Endothelial cell of umbilical vein (primary cell): ENCODE results near the gene OXTR. TPM values are rescaled to one million over a fixed set of nuclear protein-coding genes. Genes with fewer than 3 reads are reported as not detected.

Experiments
- BruUV-seq: library from RNA; stranded (reverse); fragments of 400-500 nt; replicated peaks from 2 replicates; lab custom pipeline; 2021; lab: Mats Ljungman, UMichigan
- CTCF ChIA-PET: fragments of 300-600, 350-600 bp; sonication (Branson Sonifier 250); formaldehyde crosslinking; loops from one replicate; lab custom pipeline; 2021; ENCODE audit warnings: antibody characterized with exemption, inconsistent platforms; lab: Charles Lee
- POLR2A ChIA-PET: fragments of 300-600, 350-600 bp; sonication (Branson Sonifier 250); formaldehyde crosslinking; loops from one replicate; lab custom pipeline; 2021; ENCODE audit warnings: antibody characterized with exemption, inconsistent platforms; lab: Charles Lee
- DNase-seq: peaks from one replicate; pipeline ENCODE4 v3.0.0-alpha.2; 2011; ENCODE audit warnings: low read depth, low spot score
- FAIRE-seq: peaks from 2 replicates; lab custom pipeline; 2011; peaks lifted over from hg19 to GRCh38; lab: Jason Lieb, UNC
- H2AFZ ChIP-seq: 2 replicates; pipeline ENCODE4 v1.6.0; 2012; ENCODE audit warnings: low read depth, low read length, control low read depth, inconsistent platforms
- H3K27ac ChIP-seq: 2 replicates; pipeline ENCODE4 v1.5.1; 2011; ENCODE audit warnings: low read depth, mild to moderate bottlenecking, control low read depth, low read length, moderate library complexity; ENCODE audit not compliant: insufficient read depth
- H3K27me3 ChIP-seq, 2 experiments: 2 replicates each; pipeline versions ENCODE4 v1.6.0 to v1.6.1; 2011; ENCODE audit warnings: low read length in 2 of 2, mixed read lengths in 1 of 2; ENCODE audit not compliant: control insufficient read depth in 2 of 2, insufficient read depth in 2 of 2
- H3K36me3 ChIP-seq, 2 experiments: 2 replicates in 1 of 2; 3 replicates in 1 of 2; pipeline ENCODE4 v1.5.1; 2011; ENCODE audit warnings: low read length in 2 of 2, mild to moderate bottlenecking in 1 of 2, moderate library complexity in 1 of 2; ENCODE audit not compliant: control insufficient read depth in 2 of 2, insufficient read depth in 2 of 2; ENCODE audit errors: extremely low read depth in 1 of 2
- H3K4me1 ChIP-seq: 3 replicates; pipeline ENCODE4 v1.5.1; 2011; ENCODE audit warnings: mild to moderate bottlenecking, low read length; ENCODE audit not compliant: control insufficient read depth, insufficient read depth; ENCODE audit errors: extremely low read depth
- H3K4me2 ChIP-seq: 2 replicates; pipeline ENCODE4 v1.6.1; 2011; ENCODE audit warnings: low read length, control low read depth, mixed read lengths; ENCODE audit not compliant: insufficient read depth
- H3K4me3 ChIP-seq, 3 experiments: fragments of 200-600 bp in 1 of 3; sonication (generic), shearing (Covaris generic) in 1 of 3; replicated peaks in 1 of 3; 2 replicates each; pipeline ENCODE4 v1.5.1; 2011 to 2016; ENCODE audit warnings: control low read depth in 3 of 3, low read length in 3 of 3, mild to moderate bottlenecking in 2 of 3, inconsistent platforms in 1 of 3, low read depth in 1 of 3, moderate library complexity in 1 of 3; ENCODE audit not compliant: insufficient read depth in 1 of 3
- H3K79me2 ChIP-seq: 2 replicates; pipeline ENCODE4 v1.6.0; 2012; ENCODE audit warnings: low read length, inconsistent platforms; ENCODE audit not compliant: control insufficient read depth, insufficient read depth
- H3K9ac ChIP-seq: replicated peaks from 2 replicates; pipeline ENCODE3; 2011; ENCODE audit warnings: low read length, control low read depth; ENCODE audit not compliant: insufficient read depth; ENCODE audit errors: extremely low read depth
- H3K9me1 ChIP-seq: replicated peaks from 3 replicates; pipeline ENCODE4 v1.6.0; 2011; ENCODE audit warnings: mild to moderate bottlenecking, low read length; ENCODE audit not compliant: control insufficient read depth, insufficient read depth; ENCODE audit errors: extremely low read depth
- H3K9me3 ChIP-seq: replicated peaks from 2 replicates; pipeline ENCODE4 v1.5.1; 2012; ENCODE audit warnings: low read length, inconsistent platforms; ENCODE audit not compliant: control insufficient read depth, insufficient read depth
- H4K20me1 ChIP-seq: replicated peaks from 2 replicates; pipeline ENCODE3; 2011; ENCODE audit warnings: mild to moderate bottlenecking, low read length; ENCODE audit not compliant: control insufficient read depth, insufficient read depth; ENCODE audit errors: extremely low read depth
- EZH2 ChIP-seq: IDR thresholded peaks from 2 replicates; pipeline ENCODE4 v1.6.1; 2012; ENCODE audit warnings: borderline replicate concordance, low read depth, mild to moderate bottlenecking, moderate library complexity, low read length, inconsistent platforms; ENCODE audit not compliant: severe bottlenecking
- FOS ChIP-seq: IDR thresholded peaks from 2 replicates; pipeline ENCODE4 v1.6.1; 2011; ENCODE audit warnings: mild to moderate bottlenecking, low read length, moderate library complexity, borderline replicate concordance; ENCODE audit not compliant: insufficient read depth
- GATA2 ChIP-seq: IDR thresholded peaks from 2 replicates; pipeline ENCODE4 v1.7.0; 2011; ENCODE audit warnings: low read depth, mild to moderate bottlenecking, moderate library complexity, mixed read lengths, low read length; ENCODE audit not compliant: insufficient read length, insufficient read depth
- JUN ChIP-seq: IDR thresholded peaks from 2 replicates; pipeline ENCODE4 v1.6.1; 2011; ENCODE audit warnings: borderline replicate concordance, low read depth; ENCODE audit not compliant: insufficient read length, insufficient read depth
- MYC ChIP-seq: IDR thresholded peaks from one replicate; pipeline ENCODE4 v1.6.1; 2011; ENCODE audit warnings: mild to moderate bottlenecking, low read depth, low read length
- POLR2AphosphoS5 ChIP-seq: IDR thresholded peaks from 2 replicates; pipeline ENCODE4 v1.6.1; 2012; ENCODE audit warnings: low read depth, mild to moderate bottlenecking, control low read depth, low read length, moderate library complexity; ENCODE audit not compliant: insufficient read depth
- dilution Hi-C: fragments of 300-500 bp; cut with MboI; formaldehyde crosslinking; loops from one replicate; pipeline ENCODE4 v1.15.0; 2019; ENCODE audit warnings: low sequenced_read_pairs; ENCODE audit not compliant: extremely low pct_ligation_motif_present
- intact Hi-C: fragments of 100-400 bp; cut with micrococcal nuclease; formaldehyde crosslinking; loops from one replicate; pipeline ENCODE4 v1.10.0; 2022
- polyA plus RNA-seq, 4 experiments: library from polyadenylated mRNA; depleted of rRNA in 3 of 4; stranded (reverse) in 3 of 4; unstranded in 1 of 4; fragments of >200 nt; gene quantifications; 2 replicates each; pipeline versions ENCODE4 v1.2.1 to v1.2.3, GENCODE V29; 2011 to 2012; ENCODE audit warnings: missing spikeins in 1 of 4
- total RNA-seq: library from RNA; stranded (reverse); gene quantifications from 2 replicates; pipeline ENCODE4 v1.2.3, GENCODE V29; 2021
- TF ChIP-seq, protein P1 (sequence below), 2 donors: IDR thresholded peaks; 1 replicate in 1 of 2; 2 replicates in 1 of 2; pipeline ENCODE4 v1.5.1; 2011; ENCODE audit warnings: low read length in 2 of 2, mild to moderate bottlenecking in 2 of 2, moderate library complexity in 2 of 2, control low read depth in 1 of 2, inconsistent platforms in 1 of 2, low read depth in 1 of 2; ENCODE audit not compliant: insufficient read depth in 1 of 2; ENCODE audit errors: extremely low read depth in 1 of 2
- TF ChIP-seq, protein P2 (sequence below): IDR thresholded peaks from 2 replicates; pipeline ENCODE4 v1.6.1; 2011; ENCODE audit not compliant: insufficient read depth, insufficient read length

Gene OXTR
- total and polyA plus RNA-seq, 2 donors (not counting 3 experiments of a cell fraction or from before 2014, with no cell fraction given), result 0.12 to 0.40 TPM

DNA sequence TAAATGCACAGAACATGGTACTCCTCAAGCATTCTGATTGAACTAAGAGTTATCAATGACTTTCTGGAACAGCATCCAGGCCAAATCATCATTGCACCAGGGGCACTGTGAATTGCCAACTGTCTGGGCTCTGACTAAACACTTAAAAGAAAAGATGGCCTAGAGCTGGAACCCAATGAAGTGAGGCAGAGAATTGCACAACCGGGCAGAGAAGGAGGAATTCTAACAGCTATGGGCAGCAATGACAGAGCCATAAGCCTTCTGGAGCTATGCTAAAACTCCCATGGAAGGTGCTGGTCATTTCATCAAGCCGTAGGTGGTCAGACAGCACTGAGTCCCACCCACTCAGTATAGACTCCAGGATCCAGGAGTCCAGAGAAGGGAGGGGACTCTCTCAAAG is 48.1 kb upstream of the OXTR start:
- Histone ChIP-seq H3K36me3 (no peaks in the 10 kb centered on the region), H4K20me1 (no peaks in the 10 kb centered on the region), H3K4me3 (no peak overlapping the region), H3K4me2 (no peak overlapping the region), H3K27me3 (no peaks in the 10 kb centered on the region), H3K9me3 (no peaks in the 10 kb centered on the region), H3K9me1 (no peaks in the 10 kb centered on the region), H3K4me1 (no peaks in the 10 kb centered on the region), H3K79me2 (no peaks in the 10 kb centered on the region), H3K27ac (no peak overlapping the region), H3K9ac (no peak overlapping the region), H2AFZ (no peak overlapping the region)
- ChIA-PET CTCF (interaction anchor here (1.6 kb wide), 1 partner anchor 48 kb away, joined by 4 read pairs; the partner anchor contains the start of gene OXTR), POLR2A (no interaction called here)
- dilution Hi-C loops (no loop called here), intact Hi-C loops (no loop called here)
- no peak for TF ChIP-seq POLR2AphosphoS5
- TF ChIP-seq, protein P1, sequence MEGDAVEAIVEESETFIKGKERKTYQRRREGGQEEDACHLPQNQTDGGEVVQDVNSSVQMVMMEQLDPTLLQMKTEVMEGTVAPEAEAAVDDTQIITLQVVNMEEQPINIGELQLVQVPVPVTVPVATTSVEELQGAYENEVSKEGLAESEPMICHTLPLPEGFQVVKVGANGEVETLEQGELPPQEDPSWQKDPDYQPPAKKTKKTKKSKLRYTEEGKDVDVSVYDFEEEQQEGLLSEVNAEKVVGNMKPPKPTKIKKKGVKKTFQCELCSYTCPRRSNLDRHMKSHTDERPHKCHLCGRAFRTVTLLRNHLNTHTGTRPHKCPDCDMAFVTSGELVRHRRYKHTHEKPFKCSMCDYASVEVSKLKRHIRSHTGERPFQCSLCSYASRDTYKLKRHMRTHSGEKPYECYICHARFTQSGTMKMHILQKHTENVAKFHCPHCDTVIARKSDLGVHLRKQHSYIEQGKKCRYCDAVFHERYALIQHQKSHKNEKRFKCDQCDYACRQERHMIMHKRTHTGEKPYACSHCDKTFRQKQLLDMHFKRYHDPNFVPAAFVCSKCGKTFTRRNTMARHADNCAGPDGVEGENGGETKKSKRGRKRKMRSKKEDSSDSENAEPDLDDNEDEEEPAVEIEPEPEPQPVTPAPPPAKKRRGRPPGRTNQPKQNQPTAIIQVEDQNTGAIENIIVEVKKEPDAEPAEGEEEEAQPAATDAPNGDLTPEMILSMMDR (IDR thresholded peaks at IDR 0.05; ENCODE audit: extremely low read depth in 1 of 2, insufficient read depth in 1 of 2, low read depth in 1 of 2, low read length in 2 of 2), result no peak
- TF ChIP-seq FOS, result no peak
- TF ChIP-seq GATA2, result no peak
- TF ChIP-seq, protein P2, sequence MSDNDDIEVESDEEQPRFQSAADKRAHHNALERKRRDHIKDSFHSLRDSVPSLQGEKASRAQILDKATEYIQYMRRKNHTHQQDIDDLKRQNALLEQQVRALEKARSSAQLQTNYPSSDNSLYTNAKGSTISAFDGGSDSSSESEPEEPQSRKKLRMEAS, result no peak
- TF ChIP-seq JUN, result no peak
- TF ChIP-seq MYC, result no peak
- TF ChIP-seq EZH2, result no peak
- FAIRE-seq, result no peak
- BruUV-seq, result no TSS peak
- DNase-seq, result no peak
